AG08395 (cell line): ENCODE measurements around the gene FRMD3.

Source experiments
- DNase-seq: peaks from one replicate; pipeline ENCODE4 v3.0.0; 2012; ENCODE audit warnings: mixed read lengths, low spot score

The FRMD3 gene

GRCh38 chr9:83538172-83538889 lies at the start of gene FRMD3:
Gene FRMD3 (minus strand): TSS chr9:83538401. CDS start chr9:83538231, 170 bp downstream.
- DNase-seq: peak; percentile 83

- DNase-seq: no peak
These were observed 46.8 kb upstream of the FRMD3 start for GRCh38 chr9:83584995-83585394.

GRCh38 chr9:83583151-83584014 lies 45.2 kb upstream of the FRMD3 start:
- DNase-seq: peak; percentile 79

- DNase-seq: no peak
These were observed 43.8 kb upstream of the FRMD3 start for GRCh38 chr9:83582029-83582428.

- no peak for DNase-seq
These were observed 36.3 kb upstream of the FRMD3 start for GRCh38 chr9:83574482-83574881.

GRCh38 chr9:83572524-83572923 lies 34.3 kb upstream of the FRMD3 start:
- no peak for DNase-seq

- no peak for DNase-seq
These were observed 32.2 kb upstream of the FRMD3 start for GRCh38 chr9:83570359-83570758.

- no peak for DNase-seq
These were observed 31.1 kb upstream of the FRMD3 start for GRCh38 chr9:83569326-83569725.

- DNase-seq: no peak
These were observed 25.2 kb upstream of the FRMD3 start for GRCh38 chr9:83563360-83563759.

GRCh38 chr9:83560169-83560826 lies 22.1 kb upstream of the FRMD3 start:
- no peak for DNase-seq

GRCh38 chr9:83557771-83558170 lies 19.6 kb upstream of the FRMD3 start:
- DNase-seq: no peak

- DNase-seq: no peak
These were observed 19.1 kb upstream of the FRMD3 start for GRCh38 chr9:83557317-83557716.

- DNase-seq: no peak
These were observed 16.1 kb upstream of the FRMD3 start for GRCh38 chr9:83554278-83554677.

GRCh38 chr9:83544002-83544698 lies 5.9 kb upstream of the FRMD3 start:
- peak; percentile 81 for DNase-seq

- DNase-seq: no peak
These were observed 663 bp upstream of the FRMD3 start for GRCh38 chr9:83538890-83539238.

GRCh38 chr9:83537331-83538171 lies 650 bp downstream of the FRMD3 start:
- DNase-seq: peak; percentile 11

- DNase-seq: no peak
These were observed 1.9 kb downstream of the FRMD3 start for GRCh38 chr9:83536332-83536731.

- no peak for DNase-seq
These were observed 2.5 kb downstream of the FRMD3 start for GRCh38 chr9:83535736-83536135.

GRCh38 chr9:83533296-83533695 lies 4.9 kb downstream of the FRMD3 start:
- no peak for DNase-seq

GRCh38 chr9:83526901-83527300 lies 11.3 kb downstream of the FRMD3 start:
- no peak for DNase-seq

GRCh38 chr9:83526211-83526610 lies 12.0 kb downstream of the FRMD3 start:
- DNase-seq: no peak
